GM19328 (cell line): ENCODE results near the gene USP9Y.

Experiments
- ATAC-seq: cut with Tn5 transposase; IDR thresholded peaks from one replicate; pipeline ENCODE4 v1.9.1; 2021; ENCODE audit warnings: mild to moderate bottlenecking, moderate library complexity; ENCODE audit not compliant: unreplicated experiment

USP9Y gene

DNA sequence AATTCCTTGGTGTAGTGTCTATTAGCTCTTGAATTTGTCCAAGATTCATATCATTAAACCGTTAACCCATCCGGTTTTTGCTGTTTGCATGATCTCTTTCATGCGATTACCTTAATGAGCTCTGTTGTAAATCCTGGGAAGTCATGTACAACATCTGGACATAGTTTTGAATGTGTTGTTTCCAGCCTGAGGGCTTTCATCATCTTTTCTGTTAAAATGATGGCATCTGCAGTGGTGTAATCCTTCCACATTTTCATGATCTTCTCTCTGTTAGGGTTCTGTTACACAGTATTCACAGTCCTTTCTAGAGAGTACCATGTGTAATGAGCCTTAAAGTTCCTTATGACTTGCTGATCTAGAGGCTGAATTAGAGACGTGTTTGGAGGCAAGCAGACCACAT is 64.9 kb downstream of the USP9Y start:
- no peak for ATAC-seq

DNA sequence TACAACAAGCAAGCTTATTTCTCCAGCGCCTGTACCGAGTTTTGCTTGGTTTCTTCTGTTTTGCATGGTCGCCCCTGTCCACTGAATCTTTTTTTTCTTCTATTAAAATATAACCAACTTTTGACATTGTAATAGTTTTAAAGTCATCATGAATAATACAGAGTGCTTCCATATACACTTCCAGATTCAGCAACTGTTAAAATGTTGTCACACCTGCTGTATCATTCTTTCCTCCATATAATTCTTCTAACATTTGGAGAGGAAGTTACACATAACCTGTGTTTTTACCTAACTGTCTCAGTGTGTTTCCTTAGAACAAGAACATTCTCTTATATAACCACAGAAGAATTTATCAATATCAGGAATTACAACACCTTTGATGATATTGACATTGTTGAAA is 83.5 kb downstream of the USP9Y start:
- no peak for ATAC-seq

DNA sequence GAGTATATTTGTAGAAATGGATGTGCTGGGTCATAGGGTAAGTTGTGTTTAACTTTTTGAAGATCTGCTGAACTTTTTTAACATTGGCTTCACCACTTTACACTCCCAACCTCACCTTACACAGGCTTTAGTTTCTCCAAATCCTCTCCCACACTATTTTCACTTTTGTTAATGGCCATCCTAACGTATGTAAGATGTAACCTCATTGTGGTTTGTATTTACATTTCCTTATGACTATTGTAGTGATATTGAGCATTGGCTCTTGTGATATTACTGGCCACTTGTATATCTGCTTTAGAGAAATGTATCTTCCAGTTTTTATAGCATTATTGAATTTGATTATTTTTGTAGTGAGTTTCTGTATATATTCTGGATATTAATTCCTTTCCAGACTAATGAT is 93.0 kb downstream of the USP9Y start:
- ATAC-seq: no peak

DNA sequence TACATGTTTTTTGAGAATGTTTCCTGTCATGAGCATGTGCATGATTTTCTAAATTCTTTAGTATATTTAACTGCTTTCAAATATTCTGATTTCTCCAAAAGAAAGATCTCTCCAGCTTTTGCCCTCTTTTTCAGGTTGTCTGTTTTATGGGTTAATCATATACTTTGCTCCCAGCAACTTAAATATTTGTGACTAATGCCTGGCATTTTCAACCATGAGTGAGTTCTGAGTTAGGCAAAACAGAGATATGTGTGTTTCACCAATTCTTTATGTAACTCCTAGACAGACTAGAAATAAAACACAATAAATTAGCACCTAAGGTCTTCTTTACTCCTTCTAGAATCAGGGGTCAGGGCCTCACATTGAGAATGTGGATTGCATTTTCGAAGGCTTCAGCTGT is 107.0 kb downstream of the USP9Y start:
- no peak for ATAC-seq

DNA sequence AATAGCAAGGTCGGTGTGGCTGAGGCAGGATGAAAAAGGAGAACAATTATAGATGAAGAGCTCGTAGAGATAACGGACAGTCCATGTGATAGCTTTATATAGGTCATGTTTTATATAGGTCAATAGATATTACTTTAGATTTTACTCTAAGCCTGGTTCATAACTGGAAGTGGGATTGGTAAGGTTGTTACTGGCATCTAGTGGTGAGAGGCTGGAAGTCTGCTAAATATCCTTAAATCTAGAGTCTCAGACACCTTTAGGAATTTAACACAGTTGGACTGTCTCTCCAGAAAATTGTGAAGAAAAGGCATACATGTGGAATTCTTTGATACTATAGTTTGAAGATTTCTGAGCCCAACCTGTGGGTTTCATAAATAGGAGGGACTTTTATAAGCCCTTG is 108.0 kb downstream of the USP9Y start:
- ATAC-seq: no peak

DNA sequence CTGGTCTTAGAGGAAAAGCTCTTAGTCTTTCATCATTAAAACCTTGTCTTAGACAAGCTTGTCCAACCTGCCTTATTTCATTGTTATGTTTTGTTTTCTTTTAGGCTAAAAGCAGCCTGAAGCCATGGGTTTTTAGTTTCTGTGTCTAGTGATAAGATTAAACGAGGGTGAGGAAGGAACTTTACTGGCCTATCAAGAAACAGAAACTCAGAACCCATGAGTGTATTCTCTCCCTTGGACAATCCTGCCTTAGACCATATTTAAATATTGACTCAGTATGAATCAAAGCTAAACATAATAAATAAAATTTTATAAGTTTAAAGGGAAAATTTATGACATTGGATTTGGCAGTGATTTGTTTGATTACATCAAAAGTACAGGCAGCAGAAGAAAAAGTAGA is 122.4 kb downstream of the USP9Y start:
- no peak for ATAC-seq

DNA sequence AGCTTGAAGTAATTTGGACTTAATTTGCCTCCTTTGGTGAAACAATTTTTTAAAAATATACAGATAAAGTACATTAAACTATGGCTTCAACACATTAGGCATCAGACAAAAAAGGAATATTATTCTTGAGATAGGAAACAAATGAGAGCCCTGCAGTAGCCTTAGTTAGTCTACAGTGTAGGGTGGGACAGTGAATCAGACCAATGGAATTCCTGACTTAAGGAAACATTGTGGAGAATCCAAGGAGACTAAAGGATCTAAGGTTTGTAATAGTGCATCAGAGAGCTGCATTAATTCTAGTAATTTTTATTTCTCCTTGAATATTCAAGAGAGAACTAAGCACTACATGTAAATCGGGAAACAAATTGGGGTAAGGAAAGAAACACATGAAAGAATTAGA is 125.8 kb downstream of the USP9Y start:
- ATAC-seq: no peak

DNA sequence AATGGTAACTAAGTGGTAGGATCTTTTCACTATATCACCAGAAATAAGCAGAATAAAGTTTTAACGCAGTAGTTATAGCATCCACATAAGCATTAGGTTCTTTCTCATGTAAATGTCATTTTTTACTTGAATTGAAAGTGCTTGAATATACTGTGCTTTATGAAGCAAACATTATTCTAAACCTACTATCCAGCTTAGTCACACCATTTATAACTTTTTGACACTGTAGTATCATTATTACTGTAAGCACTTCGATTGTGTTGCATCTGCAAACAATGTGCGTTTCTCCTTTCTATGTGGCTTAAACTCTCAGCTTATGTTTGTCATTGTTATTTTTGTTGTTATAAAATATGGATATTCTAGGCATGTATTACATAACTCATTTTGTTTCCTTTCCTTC is 132.3 kb downstream of the USP9Y start:
- ATAC-seq: no peak

DNA sequence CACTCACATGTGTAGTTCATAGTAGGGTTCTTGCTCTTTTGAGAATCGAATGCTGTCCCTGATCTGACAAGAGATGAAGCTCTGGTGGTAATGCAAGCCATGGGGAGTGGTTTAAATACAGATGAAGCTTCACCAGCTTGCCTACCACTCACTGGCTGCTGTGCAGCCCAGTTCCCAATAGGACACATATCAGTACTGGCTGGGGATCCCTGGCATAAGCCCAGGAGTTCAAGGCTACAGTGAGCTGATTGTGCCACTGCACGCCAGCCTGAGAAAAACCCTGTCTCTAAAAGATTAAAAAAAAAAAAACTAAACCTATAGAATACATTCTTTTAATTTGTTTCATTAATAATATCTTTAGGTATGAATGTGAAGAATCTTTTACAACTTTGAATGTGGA is 136.5 kb downstream of the USP9Y start:
- no peak for ATAC-seq

DNA sequence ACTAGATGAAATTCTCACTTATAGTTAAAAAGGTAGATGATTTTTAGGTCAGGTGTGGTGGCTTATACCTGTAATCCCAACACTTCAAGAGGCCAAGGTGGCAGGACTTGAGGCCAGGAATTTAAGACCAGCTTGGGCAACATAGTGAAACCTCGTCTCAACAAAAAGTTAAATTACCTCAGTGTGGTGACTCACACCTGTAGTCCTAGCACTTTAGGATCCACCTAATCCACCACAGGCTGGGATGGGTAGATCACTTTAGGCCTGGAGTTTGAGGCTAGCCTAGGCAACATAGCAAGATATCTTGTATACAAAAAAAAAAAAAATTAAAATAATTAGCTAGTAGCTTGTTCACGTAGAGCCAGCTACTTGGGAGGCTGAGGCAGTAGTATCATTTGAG is 140.3 kb downstream of the USP9Y start:
- ATAC-seq: no peak

DNA sequence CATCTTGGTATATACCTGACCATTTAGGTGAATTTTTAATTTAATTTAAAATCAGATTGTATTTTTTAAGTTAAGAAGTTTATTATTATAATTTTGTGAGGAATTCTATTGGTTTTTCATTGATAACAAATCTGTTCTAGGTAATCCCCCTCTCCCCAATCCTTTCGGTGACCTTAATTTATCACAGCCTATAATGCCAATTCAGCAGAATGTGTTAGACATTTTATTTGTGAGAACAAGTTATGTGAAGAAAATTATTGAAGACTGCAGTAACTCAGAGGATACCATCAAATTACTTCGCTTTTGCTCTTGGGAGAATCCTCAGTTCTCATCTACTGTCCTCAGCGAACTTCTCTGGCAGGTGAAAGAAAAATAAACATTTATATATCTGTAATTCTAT is 145.8 kb downstream of the USP9Y start:
- ATAC-seq: no peak

DNA sequence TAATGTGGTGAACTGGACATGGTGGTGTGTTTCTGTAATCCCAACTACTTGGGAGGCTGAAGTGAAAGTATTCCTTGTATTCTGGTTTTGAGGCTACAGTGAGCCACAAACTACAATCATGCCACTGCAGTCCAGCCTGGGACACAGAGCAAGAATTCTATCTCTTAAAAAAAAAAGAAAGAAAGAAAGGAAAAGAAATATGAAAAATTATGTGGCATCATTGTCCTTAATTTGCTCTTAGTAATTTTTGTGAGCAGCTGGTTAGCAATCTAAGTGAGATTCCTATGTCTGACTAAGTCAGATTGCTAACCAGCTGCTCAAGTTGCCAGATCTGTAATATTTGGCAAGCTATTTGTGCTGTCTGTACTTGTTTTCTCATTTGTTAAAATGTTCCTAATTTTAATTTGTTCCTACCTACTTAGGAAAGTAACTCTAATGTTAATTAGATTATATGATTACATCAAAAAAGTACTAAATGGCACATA is 154.8 kb downstream of the USP9Y start:
- no peak for ATAC-seq

DNA sequence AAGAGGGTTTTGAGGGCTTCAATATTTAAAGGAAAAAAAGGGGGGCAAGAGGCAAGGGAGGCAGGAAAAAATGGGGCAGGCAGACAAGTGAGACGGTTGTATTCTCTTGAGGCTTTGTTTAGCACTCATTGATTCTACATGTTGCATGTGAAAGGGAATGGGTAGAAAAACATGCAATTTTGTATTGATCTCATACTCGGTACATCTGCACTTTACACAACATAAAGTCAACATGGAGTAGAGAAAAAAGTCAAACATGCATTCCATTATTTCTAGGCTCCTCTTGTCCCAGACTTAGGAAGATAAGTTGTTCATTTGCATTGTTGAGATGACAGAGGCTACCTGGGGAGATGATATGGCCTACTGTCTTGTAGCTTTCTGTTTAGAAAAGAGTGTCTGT is 166.9 kb downstream of the USP9Y start:
- no peak for ATAC-seq

DNA sequence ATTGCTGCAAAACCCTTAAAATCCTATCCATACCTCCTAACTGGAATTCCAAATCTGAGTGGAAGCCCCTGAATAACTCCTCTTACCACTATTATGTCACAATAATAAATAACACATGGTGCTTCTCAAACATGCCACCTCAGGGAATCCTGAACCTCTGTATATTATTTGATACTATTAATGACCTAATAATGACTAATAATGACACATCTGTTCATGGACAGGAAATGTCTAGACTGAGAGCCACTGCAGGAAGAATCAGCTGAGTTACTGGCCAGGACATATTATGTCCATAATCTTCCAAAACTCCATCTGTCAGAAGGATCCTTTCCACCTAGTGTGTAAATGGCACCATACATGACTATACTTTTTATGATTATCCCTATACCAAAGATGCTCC is 195.9 kb downstream of the USP9Y start:
- no peak for ATAC-seq

DNA sequence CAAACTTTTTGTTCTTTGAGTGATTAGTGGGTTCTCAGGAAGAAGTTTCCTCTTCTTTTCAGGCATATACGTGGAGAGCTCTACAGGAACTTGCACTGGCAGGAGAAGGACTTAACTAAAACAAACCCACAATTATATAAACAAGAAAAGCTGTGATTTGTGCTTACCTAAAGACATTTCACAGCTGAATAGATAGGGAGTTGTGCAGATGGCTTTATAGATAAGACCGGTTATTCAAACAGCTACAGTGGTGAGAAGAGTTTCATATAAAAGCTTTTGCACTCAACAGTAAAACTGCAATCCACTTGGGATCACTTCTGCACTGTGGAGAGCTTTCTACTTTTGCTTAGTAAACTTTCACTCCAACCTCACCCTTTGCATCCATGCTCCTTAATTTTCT is 197.6 kb downstream of the USP9Y start:
- ATAC-seq: no peak

DNA sequence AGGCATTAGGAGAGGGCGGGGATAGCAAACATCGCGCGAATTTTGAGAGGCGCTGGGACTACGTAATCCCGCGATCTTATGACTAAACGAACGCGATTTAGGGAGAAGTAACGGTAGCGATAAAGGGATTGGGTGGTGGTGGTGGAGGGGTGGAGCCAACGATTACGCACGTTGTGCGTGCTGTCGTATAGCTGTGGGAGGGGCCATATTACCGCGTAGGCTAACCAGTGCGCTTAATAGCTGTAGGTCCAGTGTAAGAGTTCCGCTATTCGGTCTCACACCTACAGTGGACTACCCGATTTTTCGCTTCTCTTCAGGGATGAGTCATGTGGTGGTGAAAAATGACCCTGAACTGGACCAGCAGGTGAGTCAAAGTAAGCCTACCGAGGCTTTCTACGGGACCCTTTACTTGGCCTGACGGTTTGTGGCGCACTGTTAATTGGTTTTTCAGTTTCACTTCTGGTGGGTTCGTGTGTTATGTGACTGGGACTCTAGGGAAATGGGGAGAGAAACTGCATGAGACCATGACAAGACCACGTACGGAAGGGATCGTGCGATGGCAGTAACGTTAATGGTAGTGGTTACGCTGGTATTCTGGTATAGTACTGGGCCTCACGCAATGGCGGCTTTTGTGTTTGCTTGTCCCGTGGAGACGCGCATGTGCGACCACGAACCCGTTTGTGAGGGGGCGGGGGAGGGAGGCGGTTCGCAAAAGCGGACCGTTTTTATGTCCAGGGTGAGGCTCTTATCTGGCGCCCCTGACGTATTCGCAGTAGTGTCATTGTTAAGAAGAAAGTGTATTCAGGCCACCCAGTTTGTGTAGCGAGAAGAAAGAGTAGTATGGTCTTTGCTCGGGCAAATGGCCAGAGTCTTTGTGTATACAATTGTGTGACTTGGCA is 203.8 kb downstream of the USP9Y start, which contains the start of gene DDX3Y:
Gene DDX3Y (plus strand): TSS at position 251 of the 899 bp plus-strand sequence. CDS start 69 bp downstream, at position 320.
- no peak for ATAC-seq

DNA sequence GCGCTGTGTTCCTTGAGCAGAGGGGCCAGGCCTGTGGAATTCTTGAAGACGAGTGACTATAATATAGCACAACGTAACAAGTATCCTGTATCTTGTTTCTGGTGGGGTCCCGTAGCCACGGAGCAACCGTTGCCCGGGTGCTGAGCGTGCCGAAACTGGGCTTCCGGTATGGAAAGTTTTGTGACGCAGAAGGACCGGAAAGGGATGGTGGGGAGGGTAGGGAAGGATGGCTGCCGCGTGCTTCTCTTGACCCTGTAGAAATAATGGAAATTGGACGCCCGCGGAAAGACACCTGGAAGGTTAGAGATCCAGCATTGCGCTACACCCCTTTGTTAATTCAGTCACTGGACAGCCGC is 204.5 kb downstream of the USP9Y start:
- no peak for ATAC-seq

DNA sequence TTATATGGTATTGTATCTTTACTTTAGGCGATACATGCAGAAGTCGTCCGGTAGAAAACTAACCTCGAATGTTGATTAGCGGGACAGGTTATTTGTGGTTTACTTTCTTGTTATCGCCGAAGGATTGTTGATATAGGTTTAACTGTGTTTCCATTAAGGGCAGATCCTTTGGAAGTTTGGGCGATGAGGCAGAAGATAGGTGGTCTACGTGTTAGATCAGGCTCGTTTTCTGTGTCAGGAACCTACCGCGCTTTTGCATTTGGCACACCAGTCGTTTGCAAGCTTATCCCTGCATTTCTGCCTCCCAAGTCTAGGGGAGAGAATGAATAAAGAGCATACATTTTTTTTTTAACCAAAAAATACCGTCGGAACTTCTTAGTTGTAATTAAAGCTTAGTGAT is 204.9 kb downstream of the USP9Y start:
- no peak for ATAC-seq
